GM18519 (cell line): Measurements from ENCODE around the gene ZNF585A.
"Not testable (repeated sequence)": the region's sequence is repeated elsewhere in the genome, so short reads cannot be mapped to it uniquely, and the experiment has no call there.

Source experiments
- ATAC-seq: cut with Tn5 transposase; IDR thresholded peaks from one replicate; pipeline ENCODE4 v1.9.1; 2021; ENCODE audit warnings: mild to moderate bottlenecking, moderate library complexity; ENCODE audit not compliant: unreplicated experiment, low FRiP score

Gene ZNF585A

GRCh38 chr19:37172368-37173366 lies at the start of gene ZNF585A:
Gene ZNF585A (minus strand): TSS chr19:37172695. CDS start chr19:37169910, 2,785 bp downstream.
- ATAC-seq: peak; percentile 95

- ATAC-seq: no peak
These were observed 48.6 kb upstream of the ZNF585A start for GRCh38 chr19:37221136-37221535.

- ATAC-seq: no peak
These were observed 47.9 kb upstream of the ZNF585A start for GRCh38 chr19:37220383-37220782.

- no peak for ATAC-seq
These were observed 46.1 kb upstream of the ZNF585A start for GRCh38 chr19:37218592-37218935.

GRCh38 chr19:37217775-37218591 lies 45.5 kb upstream of the ZNF585A start, which contains the start of gene ZNF383:
Gene ZNF383 (plus strand): TSS chr19:37218214. CDS start chr19:37230454, 12,240 bp downstream.
- ATAC-seq: peak; percentile 67

- ATAC-seq: no peak
These were observed 44.9 kb upstream of the ZNF585A start for GRCh38 chr19:37217480-37217774.

GRCh38 chr19:37197768-37198167 lies 25.3 kb upstream of the ZNF585A start:
- ATAC-seq: no peak

- not testable (repeated sequence) for ATAC-seq
These were observed 24.6 kb upstream of the ZNF585A start for GRCh38 chr19:37197115-37197514.

GRCh38 chr19:37195248-37195647 lies 22.8 kb upstream of the ZNF585A start:
- ATAC-seq: not testable (repeated sequence)

GRCh38 chr19:37186071-37186470 lies 13.6 kb upstream of the ZNF585A start:
- not testable (repeated sequence) for ATAC-seq

GRCh38 chr19:37165635-37166034 lies 6.9 kb downstream of the ZNF585A start:
- ATAC-seq: no peak

GRCh38 chr19:37160153-37160552 lies 12.3 kb downstream of the ZNF585A start:
- ATAC-seq: no peak

- no peak for ATAC-seq
These were observed 24.3 kb downstream of the ZNF585A start for GRCh38 chr19:37148214-37148613.

- ATAC-seq: no peak
These were observed 36.4 kb downstream of the ZNF585A start for GRCh38 chr19:37136111-37136510.

GRCh38 chr19:37128821-37129177 lies 43.7 kb downstream of the ZNF585A start:
- ATAC-seq: no peak

- no peak for ATAC-seq
These were observed 44.3 kb downstream of the ZNF585A start for GRCh38 chr19:37127999-37128820.

GRCh38 chr19:37122093-37122492 lies 50.4 kb downstream of the ZNF585A start:
- ATAC-seq: not testable (repeated sequence)

GRCh38 chr19:37114001-37114400 lies 58.5 kb downstream of the ZNF585A start:
- ATAC-seq: no peak

GRCh38 chr19:37111753-37112152 lies 60.7 kb downstream of the ZNF585A start:
- ATAC-seq: not testable (repeated sequence)

- ATAC-seq: not testable (repeated sequence)
These were observed 68.4 kb downstream of the ZNF585A start for GRCh38 chr19:37104135-37104534.
